ENCODE measurements around the gene GLG1.
"Not testable (repeated sequence)": the region's sequence is repeated elsewhere in the genome, so short reads cannot be mapped to it uniquely, and the experiment has no call there.

Gene GLG1

DNA sequence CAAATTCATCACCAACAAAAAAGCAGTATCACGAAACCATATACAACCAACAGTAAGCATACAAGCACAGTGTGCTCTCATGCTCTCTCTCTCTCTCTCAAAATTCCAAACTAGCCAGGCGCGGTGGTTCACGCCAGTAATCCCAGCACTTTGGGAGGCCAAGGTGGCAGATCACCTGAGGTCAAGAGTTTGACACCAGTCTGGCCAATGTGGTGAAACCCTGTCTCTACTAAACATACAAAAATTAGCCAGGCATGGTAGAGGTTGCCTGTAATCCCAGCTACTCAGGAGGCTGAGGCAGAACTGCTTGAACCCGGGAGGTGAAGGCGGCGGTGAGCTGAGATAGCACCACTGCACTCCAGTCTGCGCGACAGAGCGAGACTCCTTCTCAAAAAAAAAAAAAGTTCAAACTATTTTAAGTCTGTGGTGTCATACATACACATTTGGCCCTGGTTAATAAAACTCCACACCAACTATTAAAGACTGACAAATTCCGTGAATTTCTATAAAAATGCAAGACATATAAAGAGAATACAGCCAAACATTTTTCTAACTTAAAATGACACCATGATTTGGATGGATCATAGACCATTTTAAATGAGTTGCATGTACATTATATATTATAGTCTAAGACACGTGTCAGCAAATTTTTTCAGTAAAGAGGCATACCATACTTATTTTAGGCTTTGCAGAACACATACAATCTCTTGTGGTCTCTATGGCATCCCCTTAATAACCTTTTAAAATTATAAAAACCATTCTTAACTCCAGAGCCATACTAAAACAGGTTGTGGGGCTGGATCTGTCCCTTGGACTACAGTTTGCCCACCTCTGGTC, 30.9 kb downstream of the GLG1 start:
- DNase-seq (ENCODE audit: low read depth in 3 of 3, low spot score in 1 of 3) = no peak

DNA sequence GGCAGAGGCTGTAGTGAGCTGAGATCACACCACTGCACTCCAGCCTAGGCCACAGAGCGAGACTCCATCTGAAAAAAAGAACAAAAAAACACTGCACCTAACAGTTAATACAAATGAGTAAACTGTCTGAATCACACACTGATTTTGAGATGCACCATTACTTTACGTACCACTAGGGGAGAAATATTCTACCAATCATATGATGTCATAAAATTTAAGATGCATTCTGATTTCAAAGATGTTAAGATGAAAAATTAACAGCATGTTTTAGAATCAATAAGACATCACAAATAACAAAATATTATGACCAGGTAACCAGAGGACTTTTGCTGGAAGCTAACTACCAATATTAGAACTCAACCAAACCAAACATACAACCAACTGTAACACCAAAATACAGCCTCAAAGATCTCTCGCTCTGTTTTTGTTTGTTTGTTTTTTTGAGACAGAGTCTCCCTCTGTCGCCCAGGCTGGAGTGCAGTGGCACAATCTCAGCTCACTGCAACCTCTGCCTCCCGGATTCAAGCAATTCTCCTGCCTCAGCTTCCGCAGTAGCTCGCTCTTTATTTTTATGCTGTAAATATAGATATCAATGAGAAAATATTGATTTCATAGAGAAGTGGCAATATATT, 31.6 kb downstream of the GLG1 start:
- DNase-seq (ENCODE audit: low read depth in 3 of 3, low spot score in 1 of 3) = no peak

DNA sequence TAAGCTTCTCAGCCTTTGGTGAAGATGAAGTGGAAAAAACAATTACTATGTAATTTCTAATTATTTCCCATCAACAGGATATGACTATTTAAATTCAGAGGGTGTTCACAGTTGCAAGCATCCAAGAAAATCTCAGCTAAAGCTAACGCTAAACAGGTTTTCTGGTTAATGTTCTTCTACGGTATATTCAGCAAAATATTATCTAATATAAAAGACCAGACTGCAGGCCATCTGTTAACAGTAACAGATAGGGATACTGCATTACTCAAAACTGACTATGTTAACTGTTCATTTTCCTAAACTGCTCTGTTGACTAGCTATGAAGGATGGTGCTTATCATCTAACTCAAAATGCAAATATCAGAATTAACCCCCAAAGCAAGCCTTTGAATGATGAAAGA, 32.8 kb downstream of the GLG1 start:
- no peak for DNase-seq (ENCODE audit: low read depth in 3 of 3, low spot score in 1 of 3)

DNA sequence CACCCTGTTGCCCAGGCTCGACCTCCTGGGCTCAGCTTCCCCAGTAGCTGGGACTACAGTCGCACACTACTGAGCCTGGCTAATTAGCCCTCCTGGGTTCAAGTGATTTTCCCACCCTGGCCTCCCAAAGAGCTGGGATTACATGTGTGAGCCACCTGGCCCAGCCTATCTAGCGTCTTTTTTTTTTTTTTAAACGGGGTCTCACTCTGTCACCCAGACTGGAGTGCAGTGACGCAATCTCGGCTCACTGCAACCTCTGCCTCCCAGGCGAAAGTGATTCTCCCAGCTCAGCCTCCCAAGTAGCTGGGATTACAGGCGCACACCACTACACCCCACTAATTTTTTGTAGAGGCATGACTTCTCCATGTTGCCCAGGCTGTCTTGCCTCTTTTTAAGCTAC, 33.3 kb downstream of the GLG1 start:
- DNase-seq (ENCODE audit: low read depth in 3 of 3, low spot score in 1 of 3) = no peak

DNA sequence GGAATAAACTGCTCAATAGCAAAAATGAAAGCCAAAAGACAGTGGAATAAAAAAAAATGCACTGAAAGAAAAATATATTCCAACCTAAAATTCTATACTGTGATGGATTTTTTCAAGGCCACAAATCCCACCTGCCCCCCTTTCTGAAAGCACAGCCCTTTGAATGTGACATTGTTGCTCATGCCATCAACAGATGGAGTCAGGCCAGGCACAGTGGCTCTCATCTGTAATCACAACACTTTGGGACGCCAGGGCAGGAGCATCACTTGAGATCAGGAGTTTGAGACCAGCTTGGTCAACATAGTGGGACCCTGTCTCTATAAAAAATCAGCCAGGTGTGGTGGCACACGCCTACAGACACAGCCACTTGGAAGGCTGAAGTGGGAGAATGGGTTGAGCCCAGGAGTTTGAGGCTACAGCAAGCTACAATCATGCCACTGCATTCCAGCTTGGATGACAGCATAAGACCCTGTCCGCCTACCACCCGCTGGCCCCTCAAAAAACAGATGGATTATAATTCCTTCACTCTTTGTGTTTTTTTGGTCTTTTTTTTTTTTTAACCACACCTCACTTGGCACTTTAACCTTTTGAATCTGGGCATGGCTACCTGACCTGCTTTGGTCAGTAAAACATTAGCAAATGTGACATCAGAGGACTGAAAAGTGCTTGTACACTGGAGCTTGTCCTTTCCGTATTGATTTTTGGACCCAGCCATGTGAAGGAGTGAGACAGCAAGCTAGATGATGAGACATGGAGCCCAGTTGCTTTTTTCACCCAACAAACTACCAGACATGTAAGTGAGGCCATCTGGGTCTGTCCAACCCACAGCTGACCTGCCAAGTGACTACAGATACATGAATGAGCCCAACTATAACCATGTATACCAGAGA, 36.3 kb downstream of the GLG1 start:
- no peak for DNase-seq (ENCODE audit: low read depth in 3 of 3, low spot score in 1 of 3)

DNA sequence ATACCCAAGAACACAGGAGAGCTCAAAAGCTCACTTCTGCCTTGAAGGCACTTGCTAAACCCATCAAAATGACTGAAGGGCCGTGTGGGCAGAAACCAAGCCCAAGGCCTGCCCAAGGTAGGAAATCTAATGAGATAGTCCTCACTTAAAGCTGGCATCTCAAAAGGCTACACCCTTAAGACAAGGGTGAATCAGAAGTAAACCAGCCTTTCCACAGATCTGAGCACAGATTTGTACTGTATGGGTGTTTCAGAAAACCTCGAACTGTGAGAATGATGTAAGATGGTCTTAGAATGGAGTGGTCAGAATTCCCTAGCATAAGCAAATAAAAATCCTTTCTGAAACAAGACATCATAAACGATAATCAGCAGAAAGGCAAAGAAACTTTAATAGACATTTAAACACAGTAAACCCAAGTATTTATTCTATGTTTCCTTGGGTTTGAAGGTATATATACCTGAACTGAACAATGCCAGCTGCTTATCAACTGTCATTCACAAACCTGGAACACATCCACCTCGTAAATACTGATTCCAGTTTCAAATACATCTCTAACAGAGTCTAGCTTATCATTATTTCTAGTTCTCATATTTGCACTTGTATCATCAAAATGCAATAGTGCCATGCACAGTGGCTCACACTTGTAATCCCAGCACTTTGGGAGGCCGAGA, 37.8 kb downstream of the GLG1 start:
- DNase-seq (ENCODE audit: low read depth in 3 of 3, low spot score in 1 of 3) = no peak

DNA sequence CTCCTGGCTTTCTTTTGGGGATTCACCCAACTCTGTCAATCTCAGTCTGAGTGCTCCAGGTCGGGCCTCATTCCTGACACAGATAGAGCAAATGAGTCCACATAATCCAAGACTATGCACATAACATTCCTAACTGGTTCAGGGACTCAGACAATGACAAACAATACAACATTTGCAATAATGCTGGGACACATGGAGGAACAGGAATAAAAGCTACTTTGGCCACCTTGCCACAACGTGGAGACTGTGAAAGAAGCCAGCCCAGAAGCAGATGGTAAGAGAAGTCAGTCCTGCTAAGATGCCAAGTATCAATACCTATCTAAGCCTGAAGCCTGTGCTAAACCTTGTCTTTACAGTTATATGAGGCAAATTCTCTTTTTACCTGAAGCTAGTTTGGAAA, 39.0 kb downstream of the GLG1 start:
- no peak for DNase-seq (ENCODE audit: low read depth in 3 of 3, low spot score in 1 of 3)

DNA sequence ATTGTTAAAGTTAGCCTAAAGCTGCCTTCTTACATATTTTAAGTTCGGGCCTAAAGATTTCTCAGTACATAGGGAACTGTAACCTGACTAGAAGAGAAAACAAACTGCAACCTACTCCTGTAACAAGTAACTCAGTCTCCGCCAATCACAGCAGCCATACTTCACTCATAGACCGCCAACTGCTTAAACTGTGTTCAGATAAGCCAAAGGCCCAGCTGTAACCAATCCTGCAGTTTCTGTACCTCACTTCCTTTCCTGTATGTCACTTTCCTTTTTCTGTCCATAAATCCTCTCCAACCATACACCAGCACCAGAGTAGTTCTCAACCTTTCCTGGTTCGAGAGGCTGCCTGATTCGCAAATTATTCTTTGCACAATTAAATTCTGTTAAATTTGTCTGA, 41.5 kb downstream of the GLG1 start:
- no peak for DNase-seq (ENCODE audit: low read depth in 3 of 3, low spot score in 1 of 3)

DNA sequence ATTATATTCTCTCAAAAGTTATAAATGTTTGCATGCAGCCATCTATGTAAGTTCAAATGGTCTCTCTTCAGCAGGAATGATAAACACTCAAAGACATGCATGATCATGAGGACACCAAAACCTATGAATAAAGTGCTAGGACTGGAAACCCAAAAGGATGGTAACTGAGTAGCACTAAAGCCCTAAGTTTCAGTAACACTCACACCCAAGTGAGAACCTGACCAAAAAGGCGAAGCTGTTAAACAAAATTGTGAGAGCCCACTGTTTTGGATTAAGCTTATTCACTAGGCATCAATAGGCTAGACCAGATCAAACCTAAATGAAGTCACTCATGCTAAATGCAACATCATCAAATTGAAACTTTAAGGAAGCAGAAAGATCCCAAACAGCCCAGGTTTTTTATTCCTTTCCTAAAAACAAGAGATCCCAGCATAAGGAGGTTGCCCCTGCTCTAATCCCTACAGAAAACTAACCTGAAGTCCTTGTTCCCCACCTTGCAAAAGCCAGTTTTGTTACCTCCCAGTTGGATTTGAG, 42.4 kb downstream of the GLG1 start:
- DNase-seq (ENCODE audit: low read depth in 3 of 3, low spot score in 1 of 3) = no peak

DNA sequence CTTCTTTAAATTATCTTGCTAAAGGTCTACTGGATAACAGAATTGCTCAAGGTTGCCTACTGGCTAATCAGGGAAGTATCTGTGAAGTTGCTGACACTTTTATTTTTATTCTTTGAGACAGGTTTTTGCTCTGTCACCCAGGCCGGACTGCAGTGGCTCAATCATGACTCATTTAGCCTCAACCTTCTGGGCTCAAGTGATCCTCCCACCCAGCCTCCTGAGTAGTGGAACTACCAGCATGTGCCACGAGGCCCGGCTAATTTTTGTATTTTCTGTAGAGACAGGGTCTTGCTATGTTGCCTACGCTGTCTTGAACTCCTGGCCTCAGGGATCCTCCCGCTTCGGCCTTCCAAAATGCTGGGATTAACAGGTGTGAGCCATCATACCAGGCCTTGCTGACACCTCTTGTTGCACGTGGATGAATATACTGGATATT, 43.1 kb downstream of the GLG1 start:
- no peak for DNase-seq (ENCODE audit: low read depth in 3 of 3, low spot score in 1 of 3)

DNA sequence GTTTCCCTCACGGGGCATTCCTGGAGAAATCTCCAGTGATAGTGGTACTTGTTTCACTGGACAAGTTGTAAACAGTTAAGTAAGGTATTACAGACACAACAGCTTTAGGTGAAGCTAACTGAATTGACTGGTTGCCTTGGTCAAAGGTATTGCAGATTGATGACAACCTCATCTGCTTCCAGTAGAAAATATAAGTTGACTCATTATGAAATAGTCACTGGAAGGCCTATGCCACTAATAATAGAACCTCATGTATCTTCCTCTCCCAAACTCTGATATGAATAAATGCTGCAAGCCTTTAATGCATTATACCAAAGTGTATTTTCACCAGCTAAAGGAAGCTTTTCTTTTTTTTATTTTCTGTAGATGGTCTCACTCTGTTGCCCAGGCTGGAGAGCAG, 44.8 kb downstream of the GLG1 start:
- no peak for DNase-seq (ENCODE audit: low read depth in 3 of 3, low spot score in 1 of 3)

DNA sequence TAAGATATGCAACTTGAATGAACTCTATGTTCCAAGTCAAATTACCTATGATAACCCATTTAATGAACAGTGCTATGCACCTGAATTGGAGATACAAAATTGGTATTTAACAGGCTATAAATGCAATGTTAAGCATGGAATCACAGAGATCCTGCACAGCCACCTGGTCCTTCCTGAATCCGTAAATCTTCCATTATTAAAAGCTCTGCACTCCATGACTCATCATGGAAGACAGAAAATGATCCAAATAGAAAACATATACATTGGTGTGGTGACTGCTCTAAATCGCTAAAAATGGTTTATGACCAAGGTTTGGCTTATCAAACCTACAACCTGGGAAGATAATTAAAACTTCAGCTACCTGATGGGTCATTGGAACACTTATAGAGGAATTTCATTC, 45.3 kb downstream of the GLG1 start:
- DNase-seq (ENCODE audit: low read depth in 3 of 3, low spot score in 1 of 3) = no peak

DNA sequence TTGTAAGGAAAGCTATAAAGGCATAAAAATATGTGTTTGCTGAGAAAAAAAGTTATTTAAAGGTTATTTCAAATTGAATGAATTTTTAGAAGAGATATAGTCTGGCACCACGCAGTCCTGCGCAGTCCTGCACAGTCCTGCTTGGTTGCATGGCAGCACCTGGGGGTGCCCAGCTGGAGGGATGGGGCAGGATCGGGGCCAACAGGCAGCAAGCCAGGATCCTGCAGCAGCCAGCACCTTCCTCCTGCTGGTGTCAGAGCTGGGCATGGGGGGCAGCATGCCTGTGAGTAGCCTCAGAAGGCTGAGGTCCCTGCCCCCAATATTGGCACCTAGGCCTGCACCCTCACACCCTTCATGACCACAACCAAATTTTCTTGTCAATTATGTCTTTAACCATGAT, 46.0 kb downstream of the GLG1 start:
- no peak for DNase-seq (ENCODE audit: low read depth in 3 of 3, low spot score in 1 of 3)

DNA sequence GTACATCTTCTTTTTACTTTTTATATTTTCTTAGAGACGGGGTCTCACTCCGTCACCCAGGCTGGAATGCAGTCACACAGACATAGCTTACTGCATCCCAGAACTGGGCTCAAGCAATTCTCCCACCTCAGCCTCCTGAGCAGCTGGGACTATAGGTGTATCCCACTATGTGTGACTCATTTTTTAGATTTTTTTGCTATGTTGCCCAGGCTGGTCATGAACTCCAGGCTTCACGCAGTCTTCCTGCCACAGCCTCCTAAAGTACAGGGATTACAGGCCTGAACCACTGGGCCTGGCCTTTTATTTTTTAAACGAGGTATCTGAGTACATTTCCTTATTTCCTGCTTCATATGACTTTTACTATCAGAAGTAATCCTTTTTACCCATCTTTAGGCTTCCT, 48.0 kb downstream of the GLG1 start:
- DNase-seq (ENCODE audit: low read depth in 3 of 3, low spot score in 1 of 3) = no peak

DNA sequence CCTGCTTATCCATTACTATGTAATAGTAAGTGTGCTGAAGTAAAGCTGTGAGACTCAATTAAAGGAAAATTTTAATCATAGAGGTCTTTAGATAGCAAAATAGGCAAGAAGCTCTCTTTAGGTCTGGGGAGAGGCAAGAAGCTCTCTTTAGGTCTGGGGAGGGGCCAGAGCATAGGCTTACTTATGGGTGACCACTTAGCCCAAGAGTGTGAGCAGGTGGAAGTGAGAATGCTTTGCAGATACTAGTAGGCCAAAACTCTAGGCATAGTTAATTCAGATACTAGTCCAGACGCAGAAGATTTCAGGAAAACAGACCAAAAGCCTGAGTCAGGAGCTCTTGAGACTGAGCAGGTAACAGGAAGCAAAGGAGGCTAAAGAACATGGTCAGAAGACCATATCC, 49.6 kb downstream of the GLG1 start:
- no peak for DNase-seq (ENCODE audit: low read depth in 3 of 3, low spot score in 1 of 3)

DNA sequence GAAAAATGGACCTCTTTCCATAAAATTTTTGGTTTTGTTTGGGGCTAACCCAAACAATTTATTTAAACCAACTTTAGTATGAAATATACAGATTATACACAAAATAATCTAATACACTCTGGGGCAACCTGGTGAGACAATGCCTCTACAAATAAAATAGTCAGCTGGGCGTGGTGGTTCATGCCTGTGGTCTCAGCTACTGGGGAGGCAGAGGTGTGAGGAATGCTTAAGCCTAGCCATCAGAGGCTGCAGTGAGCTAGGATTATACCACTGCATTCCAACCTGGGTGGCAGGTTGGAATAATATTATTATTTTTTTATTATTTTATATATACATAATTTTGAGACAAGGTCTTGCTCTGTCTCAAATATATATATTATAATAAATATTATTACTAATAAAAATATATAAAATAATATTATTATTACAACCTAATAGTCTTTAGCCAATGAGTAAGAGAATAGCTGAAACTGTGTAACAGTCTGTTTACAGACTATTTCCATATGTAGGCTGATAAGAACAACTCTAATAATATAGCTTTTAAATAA, 50.5 kb downstream of the GLG1 start:
- DNase-seq (ENCODE audit: low read depth in 3 of 3, low spot score in 1 of 3) = no peak

DNA sequence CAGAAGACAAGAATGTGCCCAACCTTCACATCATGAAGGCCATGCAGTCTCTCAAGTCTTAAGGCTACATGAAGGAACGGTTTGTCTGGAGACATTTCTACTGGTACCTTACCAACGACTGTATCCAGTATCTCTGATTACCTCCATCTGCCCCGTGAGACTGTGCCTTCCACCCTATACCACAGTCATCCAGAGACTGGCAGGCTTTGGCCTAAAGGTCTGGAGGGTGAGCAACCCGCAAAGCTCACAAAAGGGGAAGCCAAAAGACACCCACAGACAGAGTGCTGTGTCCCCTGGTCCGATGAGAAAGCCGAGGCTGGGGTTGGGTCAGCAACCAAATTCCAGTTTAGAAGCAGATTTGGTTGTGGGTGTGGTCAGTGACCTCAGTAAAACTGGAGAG, 54.6 kb downstream of the GLG1 start:
- DNase-seq (ENCODE audit: low read depth in 3 of 3, low spot score in 1 of 3) = not testable (repeated sequence)

DNA sequence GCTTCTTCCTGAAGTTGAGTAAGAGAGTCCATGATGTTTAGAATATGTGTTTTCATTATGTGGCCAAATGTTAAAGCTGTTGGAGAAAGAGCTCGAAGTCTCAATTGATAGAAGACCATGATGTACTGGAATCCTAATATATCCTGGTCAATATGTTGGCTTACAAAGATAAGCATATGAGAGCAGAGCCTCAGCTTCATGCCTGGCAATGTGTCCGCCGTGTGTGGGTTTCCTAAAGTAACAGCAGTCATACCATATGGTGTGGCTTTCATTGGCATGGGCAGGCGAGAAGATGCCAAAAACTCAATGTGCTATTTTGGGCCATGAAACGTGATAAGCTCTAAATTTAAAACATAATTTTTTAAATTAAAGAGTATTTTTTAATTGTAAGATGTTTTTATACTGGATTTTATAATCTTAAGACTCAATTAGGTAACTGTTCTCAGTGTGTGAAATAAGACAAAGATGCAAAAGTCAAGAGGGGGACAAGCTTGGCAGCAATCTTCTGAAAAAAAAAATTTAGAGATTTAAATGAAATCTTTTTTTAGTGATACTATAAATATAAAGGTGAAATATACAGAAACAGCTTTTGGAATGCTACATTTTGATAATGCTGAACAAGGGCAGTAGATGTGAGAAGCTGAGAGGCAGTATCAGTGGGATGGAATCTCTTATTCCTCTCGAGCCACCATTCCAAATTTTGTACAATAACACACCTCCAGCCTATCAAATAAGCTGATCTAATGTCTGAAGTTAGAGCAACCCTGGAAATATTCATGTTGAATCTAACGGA, 56.5 kb downstream of the GLG1 start:
- DNase-seq (ENCODE audit: low read depth in 3 of 3, low spot score in 1 of 3) = not testable (repeated sequence)

DNA sequence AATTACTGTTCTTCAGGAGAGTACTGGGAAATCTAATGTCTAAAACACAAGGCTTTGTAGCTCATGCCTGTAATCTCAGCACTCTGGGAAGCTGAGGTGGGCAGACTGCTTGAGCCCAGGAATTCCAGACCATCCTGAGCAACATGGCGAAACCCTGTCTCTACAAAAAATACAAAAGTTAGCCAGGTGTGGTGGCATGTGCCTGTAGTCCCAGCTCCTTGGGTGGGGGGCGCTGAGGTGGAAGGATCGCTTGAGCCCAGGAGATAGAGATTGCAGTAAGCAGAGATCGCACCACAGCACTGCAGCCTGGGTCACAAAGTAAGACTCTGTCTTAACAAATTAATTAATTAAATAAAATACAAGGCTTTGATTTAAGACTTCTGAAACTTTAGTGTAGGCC, 60.8 kb downstream of the GLG1 start:
- not testable (repeated sequence) for DNase-seq (ENCODE audit: low read depth in 3 of 3, low spot score in 1 of 3)

Measured in stimulated activated CD4-positive, alpha-beta T cell treated with anti-CD3 and anti-CD28 coated beads, TNF-alpha, amount 100 ng/mL, for 1 hour (primary cell).